ENCODE measurements around the gene ST13.
"Not testable (repeated sequence)": the region's sequence is repeated elsewhere in the genome, so short reads cannot be mapped to it uniquely, and the experiment has no call there.

The ST13 gene

DNA sequence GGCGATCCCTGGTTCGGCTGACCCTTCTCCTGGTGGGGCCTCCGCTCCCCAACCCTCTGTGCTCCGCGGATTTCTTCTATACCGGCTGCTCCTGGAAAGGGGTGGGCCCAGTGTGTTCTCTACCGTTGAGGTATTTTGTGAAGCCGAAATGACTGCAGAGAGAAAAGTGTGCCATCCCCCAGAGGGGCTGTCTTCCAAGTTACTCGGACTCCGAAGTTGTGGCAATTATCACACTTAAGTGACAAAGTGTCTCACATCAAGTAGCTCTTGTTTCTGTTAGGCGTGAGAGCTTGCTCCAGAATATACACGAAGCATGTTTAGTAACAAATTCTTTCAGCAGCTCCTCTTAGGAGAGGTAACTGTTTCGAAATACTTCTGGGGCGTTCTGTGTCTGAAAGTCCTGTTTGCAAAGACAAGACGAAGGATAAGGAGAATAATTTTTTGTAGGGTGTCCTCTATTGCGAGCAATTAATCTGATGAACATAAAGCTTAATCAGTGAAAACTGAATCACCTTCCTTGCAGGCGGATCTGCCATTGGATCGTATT is 943 bp upstream of the ST13 start:
- no peak for TF ChIP-seq ZNF274 (IDR thresholded peaks at IDR 0.05; ENCODE audit: low read depth, low read length)
- H3K4me3 ChIP-seq (ENCODE audit: low read length), result peak overlapping the region; percentile 93

DNA sequence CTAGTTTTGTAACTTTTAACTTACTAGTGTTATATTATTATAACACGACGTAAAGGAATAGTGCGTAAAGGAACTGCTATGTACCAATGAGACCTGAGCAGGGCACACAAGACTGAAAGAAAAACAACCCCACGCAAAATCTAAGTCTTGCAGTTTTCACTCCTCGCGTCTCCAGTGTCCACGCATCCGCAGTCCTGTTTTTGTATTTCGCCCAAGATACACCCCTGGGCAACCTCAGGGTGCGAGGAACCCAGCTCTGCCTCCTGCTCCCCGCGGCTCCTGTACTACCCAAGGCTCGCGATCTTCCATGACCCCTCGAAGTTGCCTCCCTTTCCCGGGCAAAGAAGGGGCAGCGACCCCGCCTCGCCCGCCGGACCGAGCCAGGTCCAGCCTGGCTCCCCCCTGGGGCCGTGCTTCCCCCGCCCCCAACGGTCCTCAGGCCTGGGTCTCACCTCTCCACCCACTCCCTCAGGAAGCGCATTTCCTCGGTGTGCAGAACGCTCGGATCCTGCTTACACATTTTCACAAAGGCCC is 393 bp downstream of the ST13 start:
- peak overlapping the region; percentile 93 for H3K4me3 ChIP-seq (ENCODE audit: low read length)
- TF ChIP-seq ZNF274 (IDR thresholded peaks at IDR 0.05; ENCODE audit: low read depth, low read length), result no peak

DNA sequence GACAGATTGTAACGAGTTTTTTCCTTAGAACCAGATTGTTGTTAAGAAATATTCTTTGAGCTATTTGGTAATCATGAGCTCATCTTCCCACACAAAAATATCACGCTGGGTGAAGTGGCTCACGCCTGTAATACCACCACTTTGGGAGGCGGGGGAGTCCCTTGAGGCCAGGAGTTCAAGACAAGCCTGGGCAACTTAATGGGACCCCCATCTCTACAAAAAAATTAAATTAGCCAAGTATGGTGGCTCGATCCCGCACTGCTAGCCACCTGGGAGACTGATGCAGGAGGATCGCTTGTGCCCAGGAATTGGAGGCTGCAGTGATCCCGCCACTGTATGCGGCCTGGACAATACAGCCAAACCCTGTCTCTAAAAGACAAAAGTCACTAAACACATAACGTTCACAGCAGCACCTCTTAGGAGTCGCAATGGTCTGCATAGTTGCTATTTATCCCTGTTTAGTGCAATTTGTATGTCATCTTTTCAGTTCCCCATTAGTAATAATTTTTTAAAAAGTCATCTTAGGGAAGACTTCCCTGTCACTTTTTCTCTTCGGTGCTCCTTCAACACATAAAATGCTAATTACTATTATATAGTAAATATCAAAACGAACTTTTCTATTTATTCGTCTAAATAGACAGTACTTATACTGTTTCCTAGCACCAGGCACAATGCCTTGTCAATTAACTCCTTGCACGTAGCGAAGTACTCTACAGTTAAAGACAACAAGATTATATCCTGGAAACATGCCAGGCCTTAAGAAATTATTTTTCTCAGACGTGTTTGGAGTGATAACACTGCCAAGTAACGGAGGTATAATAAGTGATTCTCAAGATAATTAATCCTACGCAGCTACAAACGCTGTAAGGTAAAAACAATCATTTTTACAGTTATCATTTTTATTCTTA is 1.1 kb downstream of the ST13 start:
- TF ChIP-seq ZNF274 (IDR thresholded peaks at IDR 0.05; ENCODE audit: low read depth, low read length), result no peak
- peak overlapping the region; percentile 93 for H3K4me3 ChIP-seq (ENCODE audit: low read length)

DNA sequence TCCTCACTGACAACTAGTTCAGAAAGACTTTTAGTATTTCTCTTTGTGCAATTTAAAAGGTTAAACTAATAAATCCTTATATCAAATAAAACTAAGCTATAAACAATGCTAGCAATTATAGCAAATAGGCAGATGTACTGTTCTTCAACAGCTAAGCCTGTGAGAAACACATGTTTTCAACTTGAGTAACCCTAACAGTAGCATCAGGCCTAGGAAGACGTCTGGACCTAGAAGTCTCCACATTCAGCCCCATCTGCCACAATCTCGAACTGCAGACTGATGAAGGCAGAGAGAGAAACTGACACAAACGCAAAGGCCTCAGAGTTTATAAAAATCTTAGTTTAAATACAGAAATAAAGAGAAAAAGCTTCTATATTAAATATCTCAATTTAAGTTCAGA is 2.5 kb downstream of the ST13 start:
- no peak for TF ChIP-seq ZNF274 (IDR thresholded peaks at IDR 0.05; ENCODE audit: low read depth, low read length)
- H3K4me3 ChIP-seq (ENCODE audit: low read length), result peak overlapping the region; percentile 10; the same call in 1 of the 2 replicates

DNA sequence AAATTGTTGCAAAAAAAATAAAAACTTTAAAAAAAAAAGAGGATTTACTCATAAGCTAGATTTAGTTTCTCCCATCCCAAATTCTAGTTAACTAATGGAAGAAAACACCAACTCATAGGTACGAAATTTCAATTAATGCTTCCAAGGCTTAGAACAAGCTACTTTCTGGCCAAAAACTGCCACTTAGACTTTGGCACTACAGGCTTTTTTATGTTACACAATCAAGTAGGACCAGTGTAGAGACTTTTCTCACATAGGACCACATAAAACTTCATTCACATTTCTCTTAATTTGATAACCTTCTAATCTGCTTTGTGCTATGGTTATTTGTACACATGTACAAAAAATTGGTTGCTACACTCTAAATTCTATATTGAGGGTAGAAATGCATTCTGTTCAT is 3.1 kb downstream of the ST13 start:
- no peak overlapping the region; the same call in 1 of the 2 replicates for H3K4me3 ChIP-seq (ENCODE audit: low read length)
- TF ChIP-seq ZNF274 (IDR thresholded peaks at IDR 0.05; ENCODE audit: low read depth, low read length), result no peak

DNA sequence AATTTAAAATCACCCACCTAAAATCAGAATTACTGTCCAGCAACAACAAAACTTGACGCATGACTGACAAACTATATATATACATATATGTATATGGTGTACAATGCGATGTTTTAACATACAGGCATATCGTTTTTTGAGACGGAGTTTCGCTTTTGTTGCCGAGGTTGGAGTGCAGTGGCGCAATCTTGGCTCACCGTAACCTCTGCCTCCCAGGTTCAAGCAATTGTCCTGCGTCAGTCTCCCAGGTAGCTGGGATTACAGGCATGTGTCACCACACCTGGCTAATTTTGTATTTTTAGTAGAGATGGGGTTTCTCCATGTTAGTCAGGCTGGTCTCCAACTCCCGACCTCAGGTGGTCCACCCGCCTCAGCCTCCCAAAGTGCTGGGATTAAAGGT is 10.6 kb downstream of the ST13 start:
- not testable (repeated sequence) for H3K4me3 ChIP-seq (ENCODE audit: low read length)

DNA sequence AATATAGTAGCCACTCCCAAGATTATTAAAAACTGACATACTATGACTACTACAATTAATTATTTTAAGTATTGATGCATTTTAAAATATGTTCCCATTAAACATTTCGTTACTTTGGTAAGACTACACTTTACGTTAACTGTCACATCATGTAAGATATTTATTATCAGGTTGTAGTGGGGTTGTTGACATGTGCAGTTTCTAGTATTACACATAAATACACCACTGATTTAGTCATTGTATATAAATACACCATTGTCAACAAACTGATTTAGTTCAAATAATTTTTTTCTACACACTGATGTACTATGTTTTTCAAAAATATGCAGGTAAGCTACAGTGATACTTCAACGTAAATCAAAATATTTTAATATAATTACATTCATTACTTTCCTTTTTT is 11.5 kb downstream of the ST13 start:
- no peak for TF ChIP-seq ZNF274 (IDR thresholded peaks at IDR 0.05; ENCODE audit: low read depth, low read length)
- no peak overlapping the region for H3K4me3 ChIP-seq (ENCODE audit: low read length)

DNA sequence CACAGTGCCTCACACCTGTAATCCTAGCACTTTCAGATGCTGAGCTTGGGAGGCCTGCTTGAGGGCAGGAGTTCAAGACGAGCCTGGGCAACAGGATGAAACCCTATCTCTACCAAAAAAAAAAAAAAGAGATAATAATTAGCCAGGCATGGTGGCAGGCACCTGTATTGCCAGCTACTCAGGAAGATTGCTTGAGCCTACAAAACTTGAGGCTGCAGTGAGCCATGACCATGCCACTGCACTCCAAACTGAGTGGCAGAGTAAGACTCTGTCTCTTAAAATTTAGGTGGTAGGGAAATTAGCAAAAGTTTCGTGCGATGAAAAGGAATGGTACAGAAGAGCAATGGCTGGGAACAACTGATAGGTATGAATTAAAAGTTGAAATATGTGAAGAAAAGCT is 18.0 kb downstream of the ST13 start:
- no peak overlapping the region for H3K4me3 ChIP-seq (ENCODE audit: low read length)
- no peak for TF ChIP-seq ZNF274 (IDR thresholded peaks at IDR 0.05; ENCODE audit: low read depth, low read length)

DNA sequence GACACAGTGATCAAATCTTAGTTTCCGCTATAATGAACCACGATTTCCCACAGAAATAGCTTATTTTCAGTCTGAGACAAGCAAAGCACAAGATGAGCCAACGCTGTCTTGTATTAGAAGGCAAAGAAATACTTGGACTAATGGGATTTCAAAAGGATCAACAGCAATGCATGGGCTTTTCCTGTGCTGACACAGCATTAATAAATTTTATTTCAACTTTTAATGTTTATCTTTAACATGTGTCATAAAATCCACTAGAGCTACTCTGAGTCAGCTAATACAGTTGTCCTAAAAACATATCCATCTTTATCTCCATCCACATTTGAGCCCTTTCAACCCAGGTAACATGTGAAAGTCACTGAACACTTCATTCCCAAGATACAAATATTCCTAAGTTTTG is 21.8 kb downstream of the ST13 start:
- no peak overlapping the region for H3K4me3 ChIP-seq (ENCODE audit: low read length)
- TF ChIP-seq ZNF274 (IDR thresholded peaks at IDR 0.05; ENCODE audit: low read depth, low read length), result no peak

DNA sequence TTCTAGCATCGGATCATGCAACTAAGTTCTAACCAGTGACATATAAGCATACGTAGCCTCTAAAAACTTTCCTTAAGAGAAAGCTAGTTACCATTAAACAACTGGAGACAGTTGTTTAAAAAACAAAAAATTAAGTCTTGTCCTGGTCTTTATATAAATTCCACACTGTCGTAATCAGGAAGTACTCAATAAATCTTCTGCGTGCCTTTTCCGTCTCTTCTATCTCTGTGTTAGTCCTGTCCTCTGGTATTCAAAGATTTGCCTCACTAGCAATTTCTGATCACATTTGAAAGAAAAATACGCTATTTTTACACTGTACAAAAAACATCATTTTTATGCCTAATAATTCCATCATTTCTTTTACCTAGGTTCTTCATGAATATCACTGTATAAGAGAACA is 27.3 kb downstream of the ST13 start:
- H3K4me3 ChIP-seq (ENCODE audit: low read length), result no peak overlapping the region
- TF ChIP-seq ZNF274 (IDR thresholded peaks at IDR 0.05; ENCODE audit: low read depth, low read length), result no peak

DNA sequence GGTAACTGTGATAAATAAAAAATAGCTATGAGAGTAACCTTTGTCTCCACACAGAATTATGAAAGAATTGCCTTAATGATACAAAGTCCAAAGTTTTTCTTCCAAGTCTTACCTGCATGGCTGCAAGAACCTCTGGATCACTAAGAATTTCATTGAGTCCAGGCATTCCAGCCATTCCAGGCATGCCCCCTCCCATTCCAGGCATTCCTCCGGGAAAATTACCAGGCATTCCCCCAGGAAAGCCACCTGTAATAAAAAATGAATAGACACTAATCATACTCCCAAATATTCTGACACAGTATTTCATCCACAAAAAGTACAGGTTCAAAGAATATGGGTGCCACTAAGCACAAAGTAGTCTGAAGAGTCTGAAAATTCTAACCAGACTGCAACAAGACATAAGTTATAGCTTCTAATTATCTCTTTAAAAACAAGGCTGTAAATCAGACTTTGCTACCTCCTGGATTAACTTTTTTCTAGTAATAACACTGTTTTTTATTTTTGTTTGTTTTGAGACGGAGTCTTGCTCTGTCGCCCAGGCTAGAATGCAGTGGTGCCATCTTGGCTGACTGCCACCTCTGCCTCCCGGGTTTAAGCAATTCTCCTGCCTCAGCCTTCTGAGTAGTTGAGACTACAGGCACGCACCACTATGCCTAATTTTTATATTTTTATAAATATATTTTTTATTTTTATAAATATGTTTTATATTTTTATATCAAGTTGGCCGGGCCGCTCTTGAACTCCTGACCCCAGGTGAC is 29.3 kb downstream of the ST13 start:
- TF ChIP-seq ZNF274 (IDR thresholded peaks at IDR 0.05; ENCODE audit: low read depth, low read length), result no peak
- H3K4me3 ChIP-seq (ENCODE audit: low read length), result no peak overlapping the region

DNA sequence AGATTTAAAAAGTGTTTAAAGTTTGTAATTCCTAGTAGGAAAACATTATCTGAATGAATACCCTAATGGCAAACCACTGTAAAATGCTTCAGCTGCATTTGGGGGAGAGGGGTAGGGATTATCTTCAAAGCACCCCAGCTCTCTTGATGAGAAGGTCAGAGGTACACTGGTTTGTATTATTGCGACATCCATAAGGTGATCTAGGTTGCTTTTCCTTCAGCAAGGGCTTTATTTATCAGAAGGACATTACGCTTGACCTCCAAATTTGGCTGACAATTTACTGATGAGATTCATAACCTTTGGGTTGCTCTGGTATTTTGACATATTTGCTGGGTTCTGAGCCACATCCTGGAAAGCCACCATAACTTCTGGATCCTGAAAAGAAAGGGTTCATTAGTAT is 30.1 kb downstream of the ST13 start:
- H3K4me3 ChIP-seq (ENCODE audit: low read length), result not testable (repeated sequence)

DNA sequence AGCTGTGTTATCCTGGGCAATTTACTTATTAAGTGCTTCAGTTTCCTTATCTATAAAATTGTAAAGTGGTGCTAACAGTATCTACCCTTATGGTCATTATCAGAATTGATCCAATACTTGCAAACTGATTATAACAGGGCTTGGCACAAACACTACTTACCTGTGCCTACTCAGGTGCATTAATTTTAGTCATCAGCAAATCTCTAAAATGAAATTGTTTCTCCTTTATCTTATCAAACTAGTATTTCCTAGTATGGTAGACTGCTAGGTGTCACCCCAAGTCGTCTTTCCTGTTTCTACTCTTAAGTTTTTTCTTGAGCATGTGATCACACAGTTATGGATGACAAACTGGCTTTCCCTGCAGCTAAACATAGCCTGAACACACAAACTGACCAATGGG is 33.0 kb downstream of the ST13 start:
- no peak overlapping the region for H3K4me3 ChIP-seq (ENCODE audit: low read length)
- no peak for TF ChIP-seq ZNF274 (IDR thresholded peaks at IDR 0.05; ENCODE audit: low read depth, low read length)

DNA sequence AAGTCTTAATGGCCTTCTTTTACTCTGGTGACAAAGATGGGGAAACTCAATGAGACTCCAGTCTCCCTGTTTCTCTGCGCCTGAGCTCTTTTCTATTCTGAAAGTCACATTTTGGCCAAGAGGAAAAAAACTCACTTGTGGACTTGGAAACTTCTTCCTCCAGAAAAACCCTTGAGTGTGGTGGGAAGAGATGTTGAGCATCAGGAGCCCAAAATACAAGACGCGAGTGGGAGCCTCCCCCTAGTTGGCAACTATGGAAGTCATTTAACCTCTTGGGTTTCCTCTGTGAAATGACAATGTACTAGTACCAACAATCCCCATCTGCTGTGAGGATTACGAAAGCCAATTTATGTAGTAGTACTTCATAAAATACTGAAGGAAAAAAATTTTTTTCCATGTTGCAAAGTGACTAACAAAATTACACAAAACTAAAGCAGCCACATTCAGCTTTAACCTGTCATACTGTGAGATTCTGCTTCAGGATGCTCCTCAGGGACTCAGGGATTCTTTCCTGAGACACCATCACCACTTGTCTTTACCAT is 36.8 kb downstream of the ST13 start:
- no peak for TF ChIP-seq ZNF274 (IDR thresholded peaks at IDR 0.05; ENCODE audit: low read depth, low read length)
- H3K4me3 ChIP-seq (ENCODE audit: low read length), result peak overlapping the region; percentile 76

Data from GM08714 (cell line).